H1 (cell line): ENCODE data around the gene HDAC11. TPM values are rescaled to one million over a fixed set of nuclear protein-coding genes. Genes with fewer than 3 reads are reported as not detected.

Experiments
- CHD7 ChIP-seq: fragments of 300-600 bp; sonication (generic); IDR thresholded peaks from 2 replicates; pipeline ENCODE4 v1.7.1; 2012; ENCODE audit warnings: low read length, moderate library complexity, mild to moderate bottlenecking, inconsistent platforms; ENCODE audit not compliant: insufficient replicate concordance
- polyA plus RNA-seq, 7 experiments: library from polyadenylated mRNA; depleted of rRNA in 3 of 7; stranded (reverse) in 5 of 7; unstranded in 2 of 7; fragments of >200 nt in 5 of 7; fragments of 200-250 nt in 2 of 7; gene quantifications; 1 replicate in 5 of 7; 2 replicates in 1 of 7; 4 replicates in 1 of 7; pipeline versions ENCODE4 v1.2.1 to v1.2.3, GENCODE V29; 2011 to 2013; ENCODE audit warnings: missing spikeins in 2 of 7, mixed read lengths in 2 of 7
- total RNA-seq: library from RNA; stranded (reverse); fragmentation: NEBNext Ultra II Directional; extraction: Animal tissue kit (Norgen Biotek cat#: 25700); gene quantifications from 2 replicates; pipeline ENCODE4 v1.2.1, GENCODE V29; 2021

HDAC11 gene
- total and polyA plus RNA-seq, 2 of the 8 experiments (the other 6 are each of a cell fraction or from before 2014, with no cell fraction given), result 6.8 to 7.4 TPM

GRCh38 chr3:13505147-13506130, 25.3 kb downstream of the HDAC11 start (continued):
- no peak for TF ChIP-seq CHD7
